ENCODE measurements around the gene BHLHE23. TPM values are rescaled to one million over a fixed set of nuclear protein-coding genes. Genes with fewer than 3 reads are reported as not detected.

Gene BHLHE23
- total RNA-seq, 1 donor from 2014 or later: not detected

DNA sequence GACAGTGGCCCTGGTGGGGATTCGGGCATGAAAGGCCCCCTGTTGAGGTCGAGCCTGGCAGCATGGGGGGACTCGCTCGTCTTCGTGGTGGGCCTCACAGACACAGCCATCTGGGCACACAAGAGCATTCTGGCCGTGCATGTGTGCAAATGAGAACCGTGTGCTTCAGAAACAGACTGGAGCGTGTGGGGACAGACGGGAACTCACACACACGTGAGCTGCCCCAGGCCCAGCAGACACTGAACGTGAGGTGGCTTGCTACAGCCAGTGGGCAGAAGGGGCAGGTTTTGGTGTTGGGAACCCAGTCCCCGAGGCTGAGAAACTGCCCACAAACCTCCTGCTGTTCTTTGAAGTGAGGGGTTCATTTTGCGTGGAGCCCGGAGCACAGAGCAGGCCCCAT is 38.6 kb upstream of the BHLHE23 start:
- TF ChIP-seq, protein P1, sequence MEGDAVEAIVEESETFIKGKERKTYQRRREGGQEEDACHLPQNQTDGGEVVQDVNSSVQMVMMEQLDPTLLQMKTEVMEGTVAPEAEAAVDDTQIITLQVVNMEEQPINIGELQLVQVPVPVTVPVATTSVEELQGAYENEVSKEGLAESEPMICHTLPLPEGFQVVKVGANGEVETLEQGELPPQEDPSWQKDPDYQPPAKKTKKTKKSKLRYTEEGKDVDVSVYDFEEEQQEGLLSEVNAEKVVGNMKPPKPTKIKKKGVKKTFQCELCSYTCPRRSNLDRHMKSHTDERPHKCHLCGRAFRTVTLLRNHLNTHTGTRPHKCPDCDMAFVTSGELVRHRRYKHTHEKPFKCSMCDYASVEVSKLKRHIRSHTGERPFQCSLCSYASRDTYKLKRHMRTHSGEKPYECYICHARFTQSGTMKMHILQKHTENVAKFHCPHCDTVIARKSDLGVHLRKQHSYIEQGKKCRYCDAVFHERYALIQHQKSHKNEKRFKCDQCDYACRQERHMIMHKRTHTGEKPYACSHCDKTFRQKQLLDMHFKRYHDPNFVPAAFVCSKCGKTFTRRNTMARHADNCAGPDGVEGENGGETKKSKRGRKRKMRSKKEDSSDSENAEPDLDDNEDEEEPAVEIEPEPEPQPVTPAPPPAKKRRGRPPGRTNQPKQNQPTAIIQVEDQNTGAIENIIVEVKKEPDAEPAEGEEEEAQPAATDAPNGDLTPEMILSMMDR (conservative IDR thresholded peaks at IDR 0.05): no peak
- no peaks in the 10 kb centered on the region for H3K36me3 Mint-ChIP-seq
- peaks cover 33% of the 10 kb centered on the region for H3K27me3 Mint-ChIP-seq
- H3K4me1 Mint-ChIP-seq (ENCODE audit: unreplicated experiment): no peaks in the 10 kb centered on the region
- no peak overlapping the region for H3K4me3 Mint-ChIP-seq
- no peak for DNase-seq (ENCODE audit: extremely low spot score, unreplicated experiment)
- no peaks in the 10 kb centered on the region for H3K9me3 Mint-ChIP-seq
- no peak overlapping the region for H3K27ac Mint-ChIP-seq

DNA sequence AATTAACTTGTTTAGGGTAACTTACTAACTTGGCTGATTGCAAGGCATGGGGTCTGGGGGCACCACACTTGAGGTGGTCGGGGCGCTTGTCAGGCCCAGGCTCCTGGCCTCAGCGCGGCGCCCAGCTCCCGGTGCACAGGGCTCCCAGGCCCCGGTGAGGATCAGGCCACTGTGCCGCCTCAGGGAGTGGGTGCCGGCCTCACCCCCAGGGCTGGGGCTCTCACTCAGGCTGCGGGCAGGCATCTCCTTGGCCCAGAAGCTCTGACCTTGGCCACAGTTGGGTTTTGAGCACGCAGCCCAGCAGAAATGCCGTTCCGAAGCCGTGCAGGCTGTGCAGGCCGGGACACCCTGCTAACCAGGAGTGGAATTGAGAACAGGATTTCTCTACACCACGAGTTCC is 37.8 kb upstream of the BHLHE23 start:
- H3K27me3 Mint-ChIP-seq: peaks cover 41% of the 10 kb centered on the region
- H3K27ac Mint-ChIP-seq: no peak overlapping the region
- TF ChIP-seq, protein P1 (conservative IDR thresholded peaks at IDR 0.05): no peak
- H3K36me3 Mint-ChIP-seq: no peaks in the 10 kb centered on the region
- no peak overlapping the region for H3K4me3 Mint-ChIP-seq
- H3K4me1 Mint-ChIP-seq (ENCODE audit: unreplicated experiment): no peaks in the 10 kb centered on the region
- no peak for DNase-seq (ENCODE audit: extremely low spot score, unreplicated experiment)
- no peaks in the 10 kb centered on the region for H3K9me3 Mint-ChIP-seq

DNA sequence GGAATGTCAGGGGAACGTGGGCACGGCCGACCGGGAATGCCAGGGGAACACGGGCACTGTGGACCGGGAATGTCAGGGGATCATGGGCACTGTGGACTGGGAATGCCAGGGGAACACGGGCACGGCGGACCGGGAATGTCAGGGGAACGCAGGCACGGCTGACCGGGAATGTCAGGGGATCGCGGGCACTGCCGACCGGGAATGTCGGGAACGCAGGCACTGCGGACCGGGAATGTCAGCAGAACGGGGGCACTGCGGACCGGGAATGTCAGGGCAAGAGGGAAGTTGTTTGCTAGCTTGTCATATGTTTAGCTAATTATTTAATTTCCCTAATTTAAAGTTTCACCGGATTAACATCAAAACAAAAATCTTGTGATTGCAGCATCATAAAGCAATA is 37.4 kb upstream of the BHLHE23 start:
- DNase-seq (ENCODE audit: extremely low spot score, unreplicated experiment): no peak
- H3K4me3 Mint-ChIP-seq: no peak overlapping the region
- no peaks in the 10 kb centered on the region for H3K9me3 Mint-ChIP-seq
- no peaks in the 10 kb centered on the region for H3K36me3 Mint-ChIP-seq
- no peak overlapping the region for H3K27ac Mint-ChIP-seq
- TF ChIP-seq, protein P1 (conservative IDR thresholded peaks at IDR 0.05): no peak
- H3K4me1 Mint-ChIP-seq (ENCODE audit: unreplicated experiment): no peaks in the 10 kb centered on the region
- H3K27me3 Mint-ChIP-seq: peaks cover 45% of the 10 kb centered on the region

DNA sequence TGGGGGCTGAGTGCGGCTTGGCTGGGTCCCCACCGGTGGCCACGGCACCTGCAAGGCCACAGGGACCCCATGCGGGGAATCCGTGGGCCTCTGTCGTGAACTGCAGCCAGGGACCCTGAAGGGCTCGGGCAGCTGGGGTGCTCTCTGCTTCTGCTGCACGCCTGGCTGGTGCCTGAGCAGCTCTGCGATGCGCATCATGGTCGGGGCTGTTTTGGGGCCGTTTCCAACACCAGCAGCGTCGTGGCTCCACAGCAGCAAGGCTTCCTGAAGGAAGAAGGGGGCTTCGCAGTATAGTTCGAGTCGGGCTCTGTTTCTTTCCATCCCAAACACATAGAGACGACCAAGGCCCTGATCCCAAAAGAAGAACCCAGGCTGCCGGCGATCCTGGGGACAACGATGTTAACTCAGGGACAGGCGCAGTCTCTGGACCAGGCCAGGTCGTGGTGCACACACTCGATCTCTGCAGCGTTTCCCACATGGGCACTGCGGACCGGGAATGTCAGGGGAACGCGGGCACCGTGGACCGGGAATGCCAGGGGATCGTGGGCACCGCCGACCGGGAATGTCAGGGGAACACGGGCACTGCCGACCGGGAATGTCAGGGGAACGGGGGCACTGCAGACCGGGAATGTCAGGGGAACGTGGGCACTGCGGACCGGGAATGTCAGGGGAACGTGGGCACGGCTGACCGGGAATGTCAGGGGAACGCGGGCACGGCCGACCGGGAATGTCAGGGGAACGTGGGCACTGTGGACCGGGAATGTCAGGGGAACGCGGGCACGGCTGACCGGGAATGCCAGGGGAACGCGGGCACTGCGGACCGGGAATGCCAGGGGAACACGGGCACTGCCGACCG is 36.8 kb upstream of the BHLHE23 start:
- H3K9me3 Mint-ChIP-seq: no peaks in the 10 kb centered on the region
- no peaks in the 10 kb centered on the region for H3K36me3 Mint-ChIP-seq
- TF ChIP-seq, protein P1 (conservative IDR thresholded peaks at IDR 0.05): no peak
- no peak overlapping the region for H3K27ac Mint-ChIP-seq
- H3K27me3 Mint-ChIP-seq: peaks cover 45% of the 10 kb centered on the region
- H3K4me3 Mint-ChIP-seq: no peak overlapping the region
- no peaks in the 10 kb centered on the region for H3K4me1 Mint-ChIP-seq (ENCODE audit: unreplicated experiment)
- no peak for DNase-seq (ENCODE audit: extremely low spot score, unreplicated experiment)

DNA sequence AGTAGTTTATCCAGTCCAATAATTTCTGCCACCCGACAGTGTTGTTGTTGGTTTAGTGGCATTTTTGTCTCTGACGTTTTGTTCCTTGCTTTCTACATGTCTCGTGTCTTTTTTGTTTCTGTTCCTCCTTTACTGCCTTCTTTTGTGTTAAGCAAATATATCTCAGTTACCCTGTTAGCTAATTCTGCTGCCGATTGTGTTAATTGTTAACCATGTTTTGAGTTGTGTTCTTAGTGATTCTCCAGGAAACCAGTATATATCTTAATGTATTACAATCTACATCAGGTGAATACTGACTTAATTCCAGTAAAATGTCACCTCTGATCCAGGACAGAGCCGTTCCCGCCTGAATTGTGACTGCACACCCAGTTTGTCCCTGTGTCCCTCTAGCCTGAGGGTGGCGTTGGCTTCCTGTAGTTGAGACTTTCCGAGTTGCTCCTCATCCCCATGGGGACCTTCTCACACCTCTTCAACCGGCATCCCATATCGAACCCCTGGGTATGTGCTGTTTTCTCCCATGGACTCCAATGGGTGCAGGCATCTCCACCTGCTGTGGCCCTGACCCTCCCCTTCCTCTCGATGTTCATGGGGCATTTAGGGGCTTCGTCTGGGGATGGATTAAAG is 35.8 kb upstream of the BHLHE23 start:
- Mint-ChIP-seq H3K27me3 (peaks cover 47% of the 10 kb centered on the region), H3K4me1 (ENCODE audit: unreplicated experiment) (peaks cover 3% of the 10 kb centered on the region), H3K27ac (no peak overlapping the region), H3K36me3 (no peaks in the 10 kb centered on the region), H3K9me3 (no peaks in the 10 kb centered on the region), H3K4me3 (no peak overlapping the region)
- TF ChIP-seq, protein P1 (conservative IDR thresholded peaks at IDR 0.05): no peak
- no peak for DNase-seq (ENCODE audit: extremely low spot score, unreplicated experiment)
